B cell (primary cell): ENCODE results near the gene CYS1. TPM values are rescaled to one million over a fixed set of nuclear protein-coding genes. Genes with fewer than 3 reads are reported as not detected.

Source experiments
- ATAC-seq: fragments of 200-7000 bp; cut with Tn5 transposase; one replicate; pipeline ENCODE4 v1.10.0; 2021; ENCODE audit warnings: low read depth, mild to moderate bottlenecking, moderate number of reproducible peaks, moderate library complexity
- CTCF ChIA-PET: fragments of 350-600 bp; sonication (Branson Sonifier 250); formaldehyde crosslinking; loops from one replicate; lab custom pipeline; 2021; ENCODE audit warnings: antibody characterized with exemption, inconsistent platforms; lab: Charles Lee
- POLR2A ChIA-PET: fragments of 350-600 bp; sonication (Branson Sonifier 250); formaldehyde crosslinking; loops from one replicate; lab custom pipeline; 2021; ENCODE audit warnings: antibody characterized with exemption; lab: Charles Lee
- DNase-seq: peaks from one replicate; pipeline ENCODE4 v3.0.0; 2013
- H2AFZ ChIP-seq: 2 replicates; pipeline ENCODE4 v1.6.1; 2012; ENCODE audit warnings: mild to moderate bottlenecking, low read depth, low read length; ENCODE audit not compliant: insufficient read depth, poor library complexity, severe bottlenecking
- H3K27ac ChIP-seq, 2 donors: 1 replicate in 1 of 2; 2 replicates in 1 of 2; pipeline ENCODE4 v1.5.1; 2012 to 2013; ENCODE audit warnings: low read length in 2 of 2, mild to moderate bottlenecking in 2 of 2, moderate library complexity in 1 of 2
- H3K27me3 ChIP-seq, 4 experiments: fragments of 200-600 bp in 1 of 4; sonication (generic) in 1 of 4; replicated peaks in 1 of 4; 1 replicate in 2 of 4; 2 replicates in 2 of 4; pipeline versions ENCODE4 v1.6.1 to v1.7.0; 2013 to 2016; ENCODE audit warnings: low read length in 3 of 4, mild to moderate bottlenecking in 2 of 4, mixed read lengths in 1 of 4, moderate library complexity in 1 of 4; ENCODE audit not compliant: insufficient read depth in 4 of 4, control insufficient read depth in 3 of 4; ENCODE audit errors: control extremely low read depth in 1 of 4
- H3K36me3 ChIP-seq, 2 experiments: replicated peaks in 1 of 2; 1 replicate in 1 of 2; 2 replicates in 1 of 2; pipeline versions ENCODE4 v1.6.1 to v1.7.1; 2013; ENCODE audit warnings: low read length in 1 of 2; ENCODE audit not compliant: insufficient read depth in 2 of 2, control insufficient read depth in 1 of 2; ENCODE audit errors: control extremely low read depth in 1 of 2, extremely low read depth in 1 of 2
- H3K4me1 ChIP-seq, 2 donors: fragments of 200-600 bp in 1 of 2; sonication (generic) in 1 of 2; 1 replicate in 1 of 2; 2 replicates in 1 of 2; pipeline versions ENCODE4 v1.5.1 to v1.6.1; 2013 to 2017; ENCODE audit warnings: low read length in 2 of 2; ENCODE audit not compliant: control insufficient read depth in 2 of 2, insufficient read depth in 2 of 2
- H3K4me2 ChIP-seq: replicated peaks from 2 replicates; pipeline ENCODE3; 2012; ENCODE audit warnings: mild to moderate bottlenecking, low read depth, low read length; ENCODE audit not compliant: poor library complexity, severe bottlenecking
- H3K4me3 ChIP-seq, 5 experiments: fragments of 200-600 bp in 1 of 5; sonication (generic) in 1 of 5; 1 replicate in 3 of 5; 2 replicates in 2 of 5; pipeline versions ENCODE4 v1.5.1 to v1.7.0; 2011 to 2016; ENCODE audit warnings: low read length in 4 of 5, mild to moderate bottlenecking in 4 of 5, low read depth in 2 of 5, control low read depth in 1 of 5, moderate library complexity in 1 of 5; ENCODE audit not compliant: insufficient read depth in 1 of 5; ENCODE audit errors: control extremely low read depth in 1 of 5, extremely low read depth in 1 of 5
- H3K79me2 ChIP-seq: fragments of 200-600 bp; sonication (generic); one replicate; pipeline ENCODE4 v1.6.0; 2016; ENCODE audit warnings: low read length; ENCODE audit not compliant: control insufficient read depth, insufficient read depth
- H3K9ac ChIP-seq: fragments of 200-600 bp; sonication (generic); 2 replicates; pipeline ENCODE4 v1.6.1; 2017; ENCODE audit warnings: mild to moderate bottlenecking, low read length, moderate library complexity
- H3K9me3 ChIP-seq, 3 donors: one replicate each; pipeline versions ENCODE4 v1.6.1 to v1.7.1; 2013; ENCODE audit warnings: low read length in 2 of 3; ENCODE audit not compliant: control insufficient read depth in 2 of 3, insufficient read depth in 1 of 3; ENCODE audit errors: control extremely low read depth in 1 of 3
- H4K20me1 ChIP-seq: 2 replicates; pipeline ENCODE4 v1.6.0; 2012; ENCODE audit warnings: mild to moderate bottlenecking, low read length; ENCODE audit not compliant: insufficient read depth, control insufficient read depth, poor library complexity, severe bottlenecking
- H3K27ac Mint-ChIP-seq: one replicate; pipeline ENCODE4 v1.8.0; 2021; ENCODE audit warnings: mixed read lengths
- H3K27me3 Mint-ChIP-seq: one replicate; pipeline ENCODE4 v1.8.0; 2021; ENCODE audit warnings: mixed read lengths
- H3K4me1 Mint-ChIP-seq: one replicate; pipeline ENCODE4 v1.8.0; 2021; ENCODE audit warnings: mixed read lengths
- H3K4me3 Mint-ChIP-seq: one replicate; pipeline ENCODE4 v1.8.0; 2021; ENCODE audit warnings: mixed read lengths
- H3K9me3 Mint-ChIP-seq: one replicate; pipeline ENCODE4 v1.8.0; 2022; ENCODE audit warnings: mixed read lengths; ENCODE audit not compliant: insufficient read depth
- EZH2 ChIP-seq: IDR thresholded peaks from 2 replicates; pipeline ENCODE4 v1.6.1; 2012; ENCODE audit warnings: borderline replicate concordance, low read depth, mild to moderate bottlenecking, moderate library complexity, low read length; ENCODE audit not compliant: insufficient read depth, poor library complexity, severe bottlenecking
- WGBS: methylation state at CpG from one replicate; pipeline ENCODE4 v1.1.5; 2013; ENCODE audit warnings: missing lambda C conversion rate; ENCODE audit not compliant: insufficient coverage; 5-methylcytosine and 5-hydroxymethylcytosine counted together
- intact Hi-C: fragments of 100-400 bp; cut with micrococcal nuclease; formaldehyde crosslinking; loops from one replicate; pipeline ENCODE4 v1.10.0; 2022
- polyA plus RNA-seq: library from polyadenylated mRNA; depleted of rRNA; stranded (reverse); fragments of >200 nt; gene quantifications from 2 replicates; pipeline ENCODE4 v1.2.3, GENCODE V29; 2012
- total RNA-seq, 2 donors: library from RNA; stranded (reverse); fragments of 120-200 nt in 1 of 2; gene quantifications; 1 replicate in 1 of 2; 2 replicates in 1 of 2; pipeline versions ENCODE4 v1.2.3 to v1.2.4, GENCODE V29; 2013 to 2022
- TF ChIP-seq, protein P1 (sequence below): fragments of 200-600 bp; IDR thresholded peaks from one replicate; pipeline ENCODE4 v1.8.0; 2022; ENCODE audit warnings: antibody characterized with exemption, mild to moderate bottlenecking

Gene CYS1
- total and polyA plus RNA-seq, 2 donors (not counting 1 experiment from before 2014, with no cell fraction given): not detected

GRCh38 chr2:10124538-10125045, 44.4 kb upstream of the CYS1 start:
- H3K4me3 Mint-ChIP-seq: no peak overlapping the region
- no peak overlapping the region for H3K4me2 ChIP-seq
- no peak for TF ChIP-seq EZH2
- TF ChIP-seq, protein P1, sequence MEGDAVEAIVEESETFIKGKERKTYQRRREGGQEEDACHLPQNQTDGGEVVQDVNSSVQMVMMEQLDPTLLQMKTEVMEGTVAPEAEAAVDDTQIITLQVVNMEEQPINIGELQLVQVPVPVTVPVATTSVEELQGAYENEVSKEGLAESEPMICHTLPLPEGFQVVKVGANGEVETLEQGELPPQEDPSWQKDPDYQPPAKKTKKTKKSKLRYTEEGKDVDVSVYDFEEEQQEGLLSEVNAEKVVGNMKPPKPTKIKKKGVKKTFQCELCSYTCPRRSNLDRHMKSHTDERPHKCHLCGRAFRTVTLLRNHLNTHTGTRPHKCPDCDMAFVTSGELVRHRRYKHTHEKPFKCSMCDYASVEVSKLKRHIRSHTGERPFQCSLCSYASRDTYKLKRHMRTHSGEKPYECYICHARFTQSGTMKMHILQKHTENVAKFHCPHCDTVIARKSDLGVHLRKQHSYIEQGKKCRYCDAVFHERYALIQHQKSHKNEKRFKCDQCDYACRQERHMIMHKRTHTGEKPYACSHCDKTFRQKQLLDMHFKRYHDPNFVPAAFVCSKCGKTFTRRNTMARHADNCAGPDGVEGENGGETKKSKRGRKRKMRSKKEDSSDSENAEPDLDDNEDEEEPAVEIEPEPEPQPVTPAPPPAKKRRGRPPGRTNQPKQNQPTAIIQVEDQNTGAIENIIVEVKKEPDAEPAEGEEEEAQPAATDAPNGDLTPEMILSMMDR: peak; percentile 84
- peaks cover 30% of the 10 kb centered on the region for H3K4me1 Mint-ChIP-seq
- no peak for ATAC-seq
- 0% methylated on average over 2 of the region's 5 CpGs for WGBS
- H3K27me3 ChIP-seq: peaks cover 0 to 17% (median 8%) of the 10 kb centered on the region in 4 experiments
- intact Hi-C loops: loop anchor here (1.0 to 10.0 kb wide), 7 partner anchors 52 to 702 kb away; partner anchors contain the start of genes CPSF3 and ITGB1BP1
- no peaks in the 10 kb centered on the region for H3K9me3 ChIP-seq
- H2AFZ ChIP-seq: no peak overlapping the region
- H3K4me1 ChIP-seq: peaks cover 29 to 32% of the 10 kb centered on the region in 2 donors
- H3K79me2 ChIP-seq: peaks cover 34% of the 10 kb centered on the region
- no peaks in the 10 kb centered on the region for H3K9me3 Mint-ChIP-seq
- H3K27ac Mint-ChIP-seq: no peak overlapping the region
- no peaks in the 10 kb centered on the region for H3K36me3 ChIP-seq
- no peak overlapping the region for H3K4me3 ChIP-seq
- H3K9ac ChIP-seq: no peak overlapping the region
- DNase-seq: peak; percentile 81
- POLR2A ChIA-PET: interaction anchor here (0.7 to 1.5 kb wide), 3 partner anchors 285 to 311 kb away, joined by 3 to 10 read pairs (median 4); no protein-coding TSS in a partner anchor
- CTCF ChIA-PET: interaction anchor here (0.6 to 5.7 kb wide), 31 partner anchors 13 to 1165 kb away, joined by 3 to 193 read pairs (median 5); partner anchors contain the start of genes HPCAL1, NOL10 and ODC1
- peaks cover 10% of the 10 kb centered on the region for H3K27me3 Mint-ChIP-seq
- peaks cover 6% of the 10 kb centered on the region for H4K20me1 ChIP-seq
- no peak overlapping the region for H3K27ac ChIP-seq

- H3K27ac Mint-ChIP-seq: peak overlapping the region; percentile 41
- peaks cover 34% of the 10 kb centered on the region for H3K79me2 ChIP-seq
- 0% methylated on average over 11 of the region's 18 CpGs for WGBS
- TF ChIP-seq, protein P1: no peak
- TF ChIP-seq EZH2: no peak
- H3K4me1 Mint-ChIP-seq: peaks cover 30% of the 10 kb centered on the region
- intact Hi-C loops: loop anchor here (5.0 to 10.0 kb wide), 2 partner anchors 152 to 701 kb away; partner anchors contain the start of genes CPSF3 and ITGB1BP1
- no peak overlapping the region for H3K27ac ChIP-seq
- H3K9me3 ChIP-seq: no peaks in the 10 kb centered on the region
- ChIA-PET CTCF (interaction anchor here (0.7 to 5.7 kb wide), 12 partner anchors 18 to 325 kb away, joined by 3 to 193 read pairs (median 14); partner anchors contain the start of genes HPCAL1 and ODC1), POLR2A (interaction anchor here (0.6 to 1.1 kb wide), 4 partner anchors 33 to 312 kb away, joined by 3 to 4 read pairs (median 3); no protein-coding TSS in a partner anchor)
- H3K9me3 Mint-ChIP-seq: no peaks in the 10 kb centered on the region
- peak overlapping the region; percentile 79 for H3K4me3 Mint-ChIP-seq
- peaks cover 29 to 32% of the 10 kb centered on the region in 2 donors for H3K4me1 ChIP-seq
- H3K36me3 ChIP-seq: no peaks in the 10 kb centered on the region
- peaks cover 0 to 17% (median 8%) of the 10 kb centered on the region in 4 experiments for H3K27me3 ChIP-seq
- peaks cover 10% of the 10 kb centered on the region for H3K27me3 Mint-ChIP-seq
- H3K9ac ChIP-seq: peak overlapping the region; percentile 74
- peaks cover 6% of the 10 kb centered on the region for H4K20me1 ChIP-seq
- DNase-seq: no peak
- peak overlapping the region in 3 of 5 experiments; percentile 48 to 77 (median 59) for H3K4me3 ChIP-seq
- peak overlapping the region; percentile 100 for H3K4me2 ChIP-seq
- ATAC-seq: no peak
- peak overlapping the region; percentile 78 for H2AFZ ChIP-seq
These were observed 43.1 kb upstream of the CYS1 start for GRCh38 chr2:10123281-10123680.
